NCI-H2171 treated with DMSO at 0.1 percent for 48 hours (cell line): Measurements from ENCODE around the gene GRAMD2A.

Experiments used
- DNase-seq: peaks from one replicate; lab custom pipeline; 2025; lab: John Stamatoyannopoulos, UW

Gene GRAMD2A

GRCh38 chr15:72133211-72133610 lies 64.4 kb downstream of the GRAMD2A start:
- DNase-seq = no peak

- DNase-seq = no peak
Measured at GRCh38 chr15:72131922-72132321, 65.7 kb downstream of the GRAMD2A start.

GRCh38 chr15:72130272-72130671 lies 67.3 kb downstream of the GRAMD2A start:
- DNase-seq = no peak

- no peak for DNase-seq
Measured at GRCh38 chr15:72128359-72128758, 69.2 kb downstream of the GRAMD2A start.

GRCh38 chr15:72127724-72128322 lies 69.8 kb downstream of the GRAMD2A start:
- DNase-seq = no peak

- no peak for DNase-seq
Measured at GRCh38 chr15:72124218-72124617, 73.4 kb downstream of the GRAMD2A start.

- peak; percentile 99 for DNase-seq
Measured at GRCh38 chr15:72118017-72118978, 79.3 kb downstream of the GRAMD2A start, which contains the start of the genes MYO9A and SENP8. TSS of gene MYO9A (minus strand) at chr15:72118150. CDS start at chr15:72046563, 71,587 bp downstream. TSS of gene SENP8 (plus strand) at chr15:72118403. CDS start at chr15:72139624, 21,221 bp downstream.

- peak; percentile 53 for DNase-seq
Measured at GRCh38 chr15:72117486-72118016, 80.0 kb downstream of the GRAMD2A start.

GRCh38 chr15:72116731-72117485 lies 80.7 kb downstream of the GRAMD2A start:
- DNase-seq = peak; percentile 31

GRCh38 chr15:72113347-72114031 lies 84.1 kb downstream of the GRAMD2A start:
- no peak for DNase-seq

- DNase-seq = no peak
Measured at GRCh38 chr15:72112805-72113204, 84.8 kb downstream of the GRAMD2A start.

- DNase-seq = no peak
Measured at GRCh38 chr15:72112116-72112515, 85.5 kb downstream of the GRAMD2A start.

- DNase-seq = no peak
Measured at GRCh38 chr15:72110355-72110754, 87.2 kb downstream of the GRAMD2A start.
